Stimulated activated CD8-positive, alpha-beta memory T cell treated with anti-CD3 and anti-CD28 coated beads, Interleukin-2, amount 100 ng/mL, for 48 hours (primary cell): ENCODE measurements around the gene TRPT1.

Experiments used
- DNase-seq, 2 donors: peaks; one replicate each; pipeline ENCODE4 v3.0.0-alpha.2; 2020; ENCODE audit warnings: low read depth in 2 of 2

Gene TRPT1

GRCh38 chr11:64245401-64245796, 19.4 kb upstream of the TRPT1 start:
- DNase-seq = no peak

DNA sequence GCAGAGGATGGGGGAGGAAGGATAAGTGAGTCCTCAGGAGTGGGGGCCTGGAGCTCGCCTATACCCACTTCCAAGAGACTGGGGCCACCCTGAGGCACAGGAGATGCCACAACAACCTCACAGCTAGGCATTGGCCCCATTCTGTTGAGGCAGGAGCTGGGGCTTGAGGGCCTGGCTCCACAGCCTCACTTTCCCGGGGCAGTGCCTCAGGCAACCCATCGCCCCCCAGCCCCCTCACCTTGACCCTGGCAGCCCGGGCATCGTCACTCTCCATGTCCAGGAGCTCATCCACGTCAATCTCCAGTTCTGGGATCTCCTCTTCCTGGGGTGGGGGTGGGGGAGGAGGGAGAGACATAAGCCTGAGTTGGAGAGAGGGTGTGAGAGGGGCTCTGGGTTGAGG, 19.0 kb upstream of the TRPT1 start:
- no peak for DNase-seq

DNA sequence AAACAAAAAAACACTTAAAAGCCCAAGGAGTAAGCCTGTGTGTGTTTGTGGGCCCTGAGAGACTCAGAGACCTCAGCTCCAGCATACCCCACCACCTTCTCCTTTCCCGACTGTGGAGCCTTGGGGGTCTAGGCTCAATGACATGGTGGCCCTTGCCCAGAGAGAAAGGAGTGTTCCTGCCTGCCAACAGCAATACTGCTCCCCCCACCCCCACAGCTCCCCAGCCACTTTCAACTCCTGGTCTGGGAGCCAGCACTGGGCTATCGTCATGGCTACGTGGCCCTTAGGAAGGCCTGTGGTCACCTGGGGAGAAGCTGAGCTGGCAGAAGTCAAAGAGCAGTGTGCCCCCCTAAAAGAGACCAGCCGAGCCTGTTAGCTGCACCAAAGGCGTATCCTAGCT, 18.1 kb upstream of the TRPT1 start:
- no peak for DNase-seq

GRCh38 chr11:64243236-64243854, 17.4 kb upstream of the TRPT1 start:
- no peak for DNase-seq

DNA sequence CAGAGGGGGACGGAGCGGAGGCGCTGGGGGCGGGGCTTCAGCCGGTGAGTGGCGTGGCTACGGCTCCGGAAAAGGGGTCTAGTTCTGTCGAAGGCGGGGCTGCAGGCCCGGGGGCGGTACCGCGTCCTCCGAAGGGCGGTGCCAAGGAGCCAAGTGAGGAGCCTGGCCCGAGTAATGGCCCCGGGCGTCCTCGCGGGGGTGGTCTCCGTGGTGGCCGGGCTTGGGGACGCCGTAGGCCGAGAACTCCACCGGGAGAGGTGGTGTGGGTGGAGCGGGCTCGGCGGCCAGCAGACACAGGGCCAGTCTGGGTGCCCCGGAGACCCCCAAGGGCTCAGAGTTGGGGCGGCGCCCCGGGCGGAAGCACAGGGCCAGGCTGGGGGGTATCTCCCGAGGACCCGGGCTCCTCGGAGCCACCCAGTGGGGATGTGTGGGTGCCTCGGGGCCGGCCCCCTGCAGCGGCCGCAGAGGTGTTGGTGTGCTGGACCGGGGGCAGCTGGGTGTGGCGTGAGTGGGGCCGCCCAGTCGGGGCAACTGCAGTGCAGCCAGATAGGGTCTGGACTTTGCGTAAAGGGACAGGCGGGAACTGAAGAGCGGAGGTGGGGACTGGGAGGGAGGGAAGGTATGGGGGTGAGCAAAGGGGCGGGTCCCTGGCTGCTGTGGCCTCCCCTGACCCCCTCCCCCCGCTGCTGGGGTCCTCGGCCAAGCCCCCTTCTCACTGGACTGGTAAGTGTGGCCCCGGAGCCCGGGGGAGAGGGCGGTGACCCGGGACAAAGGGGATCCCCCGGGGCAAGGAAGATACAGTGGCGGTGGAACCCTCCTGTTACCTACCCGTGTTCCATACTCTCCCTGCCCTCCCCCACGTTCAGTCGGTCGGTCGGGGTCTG, 15.7 kb upstream of the TRPT1 start:
- DNase-seq = peak in 1 of 2 donors; percentile 99

- DNase-seq = peak in 1 of 2 donors; percentile 100
These were observed 15.2 kb upstream of the TRPT1 start for GRCh38 chr11:64241241-64241490.

GRCh38 chr11:64240435-64241240, 14.7 kb upstream of the TRPT1 start, which contains the start of gene FKBP2:
Gene FKBP2 (plus strand): TSS chr11:64241095. CDS start chr11:64242388, 1,293 bp downstream.
- peak; percentile 95 to 99 for DNase-seq

DNA sequence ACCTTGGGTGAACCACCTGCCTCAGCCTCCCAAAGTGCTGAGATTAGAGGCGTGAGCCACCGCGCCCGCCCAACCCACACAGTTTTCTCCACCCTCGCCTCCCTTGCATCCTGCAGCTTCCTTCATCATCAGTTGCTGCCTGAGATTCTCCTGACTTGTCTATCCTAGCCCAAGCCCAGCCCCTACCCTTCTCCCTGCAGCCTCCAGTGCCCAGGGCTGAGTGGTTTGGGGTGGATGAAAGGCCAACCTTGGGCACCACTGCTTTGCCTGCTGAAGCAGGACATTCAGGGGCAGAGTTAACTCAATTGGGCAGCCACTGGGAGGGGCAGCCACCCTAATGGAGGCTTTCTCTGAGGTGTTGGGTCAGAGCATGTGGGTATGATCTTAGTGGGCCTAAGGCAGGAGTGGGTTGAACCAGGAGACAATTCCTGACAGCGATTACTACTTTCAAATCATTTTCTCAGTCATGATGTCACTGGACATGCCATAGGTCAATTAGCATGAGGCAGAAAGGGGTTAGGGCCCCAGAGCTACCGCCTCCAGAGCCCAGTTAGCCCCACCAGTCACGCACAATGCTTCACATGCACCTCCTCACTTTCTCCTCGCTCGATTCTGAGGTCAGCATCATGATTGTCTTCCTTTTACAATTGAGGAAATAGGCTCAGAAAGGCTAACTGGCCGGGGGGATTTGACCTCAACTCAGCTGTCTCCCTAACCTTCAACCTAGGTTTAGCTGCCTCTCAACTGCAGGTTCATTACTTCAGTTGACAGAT, 13.9 kb upstream of the TRPT1 start:
- DNase-seq = no peak

DNA sequence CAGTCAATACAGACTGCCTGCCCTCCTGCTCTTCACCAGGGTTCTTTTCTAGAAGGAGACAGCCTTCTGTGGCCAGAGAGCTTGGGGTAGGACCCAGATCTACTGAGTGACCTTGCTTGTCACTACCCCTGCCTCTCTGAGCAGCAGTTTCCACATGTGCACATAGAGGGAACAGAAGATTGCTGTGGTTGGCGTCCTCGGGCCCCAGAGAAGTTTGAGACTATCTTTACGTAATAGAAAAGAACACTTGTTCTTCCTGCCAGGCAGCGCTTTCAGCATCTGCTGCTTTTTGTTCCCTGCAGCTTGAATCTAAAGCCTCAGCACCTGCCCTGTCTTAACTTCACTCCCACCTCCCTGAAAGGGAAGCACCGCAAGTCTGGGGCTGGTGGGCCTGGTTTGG, 13.0 kb upstream of the TRPT1 start:
- DNase-seq = no peak

GRCh38 chr11:64238076-64238475, 12.1 kb upstream of the TRPT1 start:
- no peak for DNase-seq

GRCh38 chr11:64237484-64237951, 11.5 kb upstream of the TRPT1 start:
- no peak for DNase-seq

GRCh38 chr11:64235437-64236161, 9.6 kb upstream of the TRPT1 start:
- no peak for DNase-seq

- no peak for DNase-seq
These were observed 8.8 kb upstream of the TRPT1 start for GRCh38 chr11:64234647-64235379.

- DNase-seq = peak in 1 of 2 donors; percentile 66
These were observed 8.1 kb upstream of the TRPT1 start, which contains the start of gene VEGFB for GRCh38 chr11:64233913-64234586. Gene VEGFB (plus strand): TSS chr11:64234584. CDS start chr11:64234834, 250 bp downstream.

- DNase-seq = no peak
These were observed 7.0 kb upstream of the TRPT1 start for GRCh38 chr11:64232967-64233315.

DNA sequence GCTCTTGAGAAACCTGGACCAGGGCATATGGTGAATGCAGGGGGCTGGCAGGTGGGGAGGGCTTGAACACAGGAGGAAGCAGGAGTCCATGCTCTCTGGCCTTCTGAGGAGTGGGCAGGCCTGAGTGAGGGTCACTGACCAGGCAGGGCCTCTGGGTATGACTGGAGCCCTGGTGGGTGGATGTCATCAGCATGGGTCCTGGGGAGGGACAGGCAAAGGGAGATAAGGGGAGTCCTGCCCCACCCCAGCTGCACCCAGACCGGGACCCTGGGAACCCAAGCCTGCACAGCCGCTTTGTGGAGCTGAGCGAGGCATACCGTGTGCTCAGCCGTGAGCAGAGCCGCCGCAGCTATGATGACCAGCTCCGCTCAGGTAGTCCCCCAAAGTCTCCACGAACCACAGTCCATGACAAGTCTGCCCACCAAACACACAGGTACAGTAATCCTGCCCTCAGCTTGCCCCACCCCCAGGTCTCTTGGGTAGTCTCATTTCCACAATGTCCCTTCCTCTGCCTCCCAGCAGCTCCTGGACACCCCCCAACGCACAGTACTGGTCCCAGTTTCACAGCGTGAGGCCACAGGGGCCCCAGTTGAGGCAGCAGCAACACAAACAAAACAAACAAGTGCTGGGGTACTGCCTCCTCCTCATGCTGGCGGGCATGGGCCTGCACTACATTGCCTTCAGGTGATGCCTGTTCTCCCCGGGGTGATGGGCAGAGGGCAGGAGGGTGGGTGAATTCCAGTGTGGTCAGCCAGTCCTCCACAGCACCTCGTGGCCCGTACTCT, 6.4 kb upstream of the TRPT1 start:
- no peak for DNase-seq

DNA sequence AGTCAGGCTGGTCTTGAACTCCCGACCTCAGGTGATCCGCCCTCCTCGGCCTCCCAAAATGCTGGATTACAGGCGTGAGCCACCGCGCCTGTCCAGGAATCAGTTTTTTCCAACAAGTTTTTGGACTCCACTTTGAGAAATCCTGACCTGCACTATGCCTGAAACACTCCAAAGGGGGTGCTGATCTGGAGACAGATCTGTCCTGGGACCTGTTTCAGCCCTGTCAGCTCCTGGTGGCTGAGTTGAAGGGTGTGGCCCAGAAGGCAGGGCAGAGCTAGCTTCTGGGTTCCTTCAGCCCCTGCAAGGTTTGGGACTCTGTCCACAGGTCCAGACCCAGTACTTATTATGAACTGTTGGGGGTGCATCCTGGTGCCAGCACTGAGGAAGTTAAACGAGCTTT, 5.6 kb upstream of the TRPT1 start:
- no peak for DNase-seq

- no peak for DNase-seq
These were observed 5.0 kb upstream of the TRPT1 start for GRCh38 chr11:64230985-64231365.
